Inflammatory macrophage treated with lipopolysaccharide for 1 hour (primary cell): ENCODE measurements around the gene C22orf42.
"Not testable (repeated sequence)": the region's sequence is repeated elsewhere in the genome, so short reads cannot be mapped to it uniquely, and the experiment has no call there.

ENCODE experiments used
- DNase-seq, 2 donors: peaks; one replicate each; pipeline ENCODE4 v3.0.0-alpha.2; 2020 to 2022

The C22orf42 gene

GRCh38 chr22:32158712-32159533 is at the start of gene C22orf42:
C22orf42 (minus strand) TSS chr22:32159303; CDS start chr22:32159215, 88 bp downstream.
- no peak for DNase-seq

- DNase-seq = no peak
These were observed 49.6 kb upstream of the C22orf42 start for GRCh38 chr22:32208681-32209080.

- DNase-seq = no peak
These were observed 48.9 kb upstream of the C22orf42 start for GRCh38 chr22:32207971-32208480.

- DNase-seq = peak; percentile 12 to 35
These were observed 48.0 kb upstream of the C22orf42 start for GRCh38 chr22:32206774-32207758.

GRCh38 chr22:32205974-32206773 is 47.1 kb upstream of the C22orf42 start:
- DNase-seq = no peak

GRCh38 chr22:32204856-32205722 is 46.0 kb upstream of the C22orf42 start, which contains the start of gene RFPL2:
RFPL2 (minus strand) TSS chr22:32205073; CDS start chr22:32202451, 2,622 bp downstream.
- no peak for DNase-seq

GRCh38 chr22:32204040-32204855 is 45.1 kb upstream of the C22orf42 start:
- DNase-seq = no peak

GRCh38 chr22:32203181-32204039 is 44.3 kb upstream of the C22orf42 start:
- DNase-seq = no peak

GRCh38 chr22:32202539-32203180 is 43.6 kb upstream of the C22orf42 start:
- DNase-seq = peak; percentile 32 to 37

- DNase-seq = no peak
These were observed 43.0 kb upstream of the C22orf42 start for GRCh38 chr22:32202161-32202538.

GRCh38 chr22:32200752-32201151 is 41.6 kb upstream of the C22orf42 start:
- no peak for DNase-seq

GRCh38 chr22:32199961-32200360 is 40.9 kb upstream of the C22orf42 start:
- DNase-seq = no peak

- no peak for DNase-seq
These were observed 40.2 kb upstream of the C22orf42 start for GRCh38 chr22:32199341-32199740.

GRCh38 chr22:32197553-32198226 is 38.6 kb upstream of the C22orf42 start:
- DNase-seq = not testable (repeated sequence)

GRCh38 chr22:32195900-32196299 is 36.8 kb upstream of the C22orf42 start:
- DNase-seq = not testable (repeated sequence)

- not testable (repeated sequence) for DNase-seq
These were observed 34.2 kb upstream of the C22orf42 start for GRCh38 chr22:32193346-32193745.

GRCh38 chr22:32191021-32191420 is 31.9 kb upstream of the C22orf42 start:
- DNase-seq = not testable (repeated sequence)

GRCh38 chr22:32185821-32186220 is 26.7 kb upstream of the C22orf42 start:
- DNase-seq = no peak
